CMK (cell line): Measurements from ENCODE around the gene PSMD14.

Experiments
- DNase-seq: peaks from one replicate; pipeline ENCODE4 v3.0.0-alpha.2; 2010; ENCODE audit warnings: low read depth

PSMD14 gene

DNA sequence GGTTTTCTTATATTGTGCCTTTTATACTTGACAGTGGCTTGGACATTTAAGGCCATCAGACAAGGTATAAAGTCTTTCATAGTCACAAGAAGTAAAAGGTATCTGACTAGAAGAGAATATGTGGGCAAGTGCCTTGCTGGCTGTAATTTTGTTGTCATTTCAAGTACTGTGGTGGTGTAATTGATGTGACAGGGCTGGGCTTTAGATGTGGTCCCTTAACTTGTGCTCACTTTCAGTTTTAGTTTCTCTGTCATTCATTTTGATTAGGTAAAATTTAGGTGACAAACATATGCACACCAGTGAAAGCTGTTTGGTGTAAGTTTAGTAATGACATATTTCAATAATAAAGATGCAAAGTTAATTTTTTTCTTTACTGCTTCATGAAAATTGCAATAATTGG, 76.6 kb downstream of the PSMD14 start:
- no peak for DNase-seq

- DNase-seq, result no peak
Measured at GRCh38 chr2:161386228-161386824, 78.1 kb downstream of the PSMD14 start.

- no peak for DNase-seq
Measured at GRCh38 chr2:161388146-161388779, 80.0 kb downstream of the PSMD14 start.

- DNase-seq, result no peak
Measured at GRCh38 chr2:161391737-161392506, 83.7 kb downstream of the PSMD14 start.

- no peak for DNase-seq
Measured at GRCh38 chr2:161400076-161400475, 91.9 kb downstream of the PSMD14 start.

- DNase-seq, result no peak
Measured at GRCh38 chr2:161402297-161402696, 94.1 kb downstream of the PSMD14 start.

GRCh38 chr2:161406316-161406715, 98.1 kb downstream of the PSMD14 start:
- DNase-seq, result no peak

DNA sequence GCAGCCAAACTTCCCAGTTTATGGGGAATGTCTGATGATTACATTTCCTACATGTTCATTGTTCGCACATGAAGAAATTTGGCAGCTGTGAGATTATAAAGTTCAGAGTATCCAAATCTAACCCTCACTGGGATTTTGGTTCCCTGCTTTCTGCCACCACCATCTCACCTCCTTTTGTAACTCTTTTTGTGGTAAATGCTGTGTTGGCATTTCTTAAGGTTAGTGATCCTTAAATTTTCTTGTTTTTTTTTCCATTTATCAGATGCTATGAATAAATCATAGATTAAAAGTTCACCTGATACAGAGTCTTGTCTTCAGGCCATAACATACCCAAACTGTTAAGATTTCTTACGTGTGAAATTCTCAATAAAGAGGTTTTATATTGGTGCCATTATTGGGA, 99.4 kb downstream of the PSMD14 start:
- no peak for DNase-seq

GRCh38 chr2:161409308-161409907, 101.2 kb downstream of the PSMD14 start:
- no peak for DNase-seq

GRCh38 chr2:161412346-161412745, 104.1 kb downstream of the PSMD14 start:
- DNase-seq, result no peak

- DNase-seq, result no peak
Measured at GRCh38 chr2:161414042-161415033, 106.1 kb downstream of the PSMD14 start.

DNA sequence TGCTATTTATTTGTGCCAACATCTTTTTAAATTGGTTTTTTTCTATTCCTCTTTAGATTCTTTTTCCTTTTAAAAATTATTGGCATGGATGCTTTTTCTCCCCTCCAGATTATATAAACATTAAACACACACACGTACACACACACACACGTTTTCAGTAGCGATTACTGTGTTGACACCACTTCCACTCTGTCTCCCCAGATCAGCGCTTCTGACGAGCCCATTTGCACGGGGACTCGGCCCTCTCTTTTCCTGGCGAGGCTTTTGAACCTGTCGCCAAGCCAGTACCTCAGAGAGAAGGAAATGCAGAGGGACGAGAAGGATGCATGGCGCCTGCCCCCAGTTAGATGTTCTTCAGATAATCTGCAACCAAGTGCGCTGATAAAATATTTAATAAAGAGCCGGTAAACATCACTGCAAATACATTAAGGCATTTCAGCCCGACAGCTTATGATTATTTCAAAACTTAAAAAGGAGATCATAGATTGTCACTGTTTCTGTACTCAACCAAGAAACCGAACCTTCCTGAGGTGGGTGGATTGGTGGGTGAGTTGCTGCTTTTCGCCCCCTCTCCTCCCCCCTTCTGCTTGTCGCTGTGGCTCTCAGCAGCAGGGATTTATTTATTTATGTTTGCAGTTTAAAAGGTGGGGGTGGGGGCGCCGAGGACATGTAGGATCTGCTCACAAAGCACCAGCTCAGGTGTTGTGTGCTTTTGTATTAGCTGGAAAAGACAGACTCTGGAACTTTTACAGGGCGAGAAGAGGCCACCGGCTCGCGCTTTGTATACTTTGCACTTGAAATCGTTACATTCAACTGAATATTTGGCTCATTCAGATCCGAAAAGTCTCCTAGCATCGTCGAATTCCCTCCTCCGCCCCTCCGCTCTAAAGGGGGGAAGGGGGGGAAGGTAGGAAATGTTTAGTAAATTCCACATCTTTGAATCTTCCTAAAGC, 107.1 kb downstream of the PSMD14 start:
- no peak for DNase-seq

GRCh38 chr2:161415987-161416707, 107.9 kb downstream of the PSMD14 start, which contains the start of gene TBR1:
Gene TBR1, plus strand, starts transcription at chr2:161416297. Its CDS starts 114 bp downstream, at chr2:161416411.
- no peak for DNase-seq

DNA sequence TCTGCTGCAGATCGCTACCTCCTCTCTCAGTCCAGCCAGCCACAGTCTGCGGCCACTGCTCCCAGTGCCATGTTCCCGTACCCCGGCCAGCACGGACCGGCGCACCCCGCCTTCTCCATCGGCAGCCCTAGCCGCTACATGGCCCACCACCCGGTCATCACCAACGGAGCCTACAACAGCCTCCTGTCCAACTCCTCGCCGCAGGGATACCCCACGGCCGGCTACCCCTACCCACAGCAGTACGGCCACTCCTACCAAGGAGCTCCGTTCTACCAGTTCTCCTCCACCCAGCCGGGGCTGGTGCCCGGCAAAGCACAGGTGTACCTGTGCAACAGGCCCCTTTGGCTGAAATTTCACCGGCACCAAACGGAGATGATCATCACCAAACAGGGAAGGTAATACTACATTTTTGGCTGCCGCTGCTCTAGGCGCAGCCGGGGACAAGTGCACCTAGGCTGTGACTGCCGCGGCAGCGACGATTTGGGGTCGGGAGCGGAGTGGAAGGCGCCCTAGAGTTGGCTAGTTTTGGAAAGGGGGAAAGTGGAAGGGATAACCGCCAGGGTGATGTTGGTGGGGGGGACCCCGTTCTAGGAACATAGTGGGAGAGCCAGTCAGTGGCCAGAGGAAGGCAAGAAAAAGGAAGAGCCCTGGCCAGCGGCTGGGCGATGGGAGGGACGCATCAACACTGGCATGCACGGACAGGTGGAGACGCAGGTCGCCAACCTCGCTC, 108.6 kb downstream of the PSMD14 start:
- no peak for DNase-seq

DNA sequence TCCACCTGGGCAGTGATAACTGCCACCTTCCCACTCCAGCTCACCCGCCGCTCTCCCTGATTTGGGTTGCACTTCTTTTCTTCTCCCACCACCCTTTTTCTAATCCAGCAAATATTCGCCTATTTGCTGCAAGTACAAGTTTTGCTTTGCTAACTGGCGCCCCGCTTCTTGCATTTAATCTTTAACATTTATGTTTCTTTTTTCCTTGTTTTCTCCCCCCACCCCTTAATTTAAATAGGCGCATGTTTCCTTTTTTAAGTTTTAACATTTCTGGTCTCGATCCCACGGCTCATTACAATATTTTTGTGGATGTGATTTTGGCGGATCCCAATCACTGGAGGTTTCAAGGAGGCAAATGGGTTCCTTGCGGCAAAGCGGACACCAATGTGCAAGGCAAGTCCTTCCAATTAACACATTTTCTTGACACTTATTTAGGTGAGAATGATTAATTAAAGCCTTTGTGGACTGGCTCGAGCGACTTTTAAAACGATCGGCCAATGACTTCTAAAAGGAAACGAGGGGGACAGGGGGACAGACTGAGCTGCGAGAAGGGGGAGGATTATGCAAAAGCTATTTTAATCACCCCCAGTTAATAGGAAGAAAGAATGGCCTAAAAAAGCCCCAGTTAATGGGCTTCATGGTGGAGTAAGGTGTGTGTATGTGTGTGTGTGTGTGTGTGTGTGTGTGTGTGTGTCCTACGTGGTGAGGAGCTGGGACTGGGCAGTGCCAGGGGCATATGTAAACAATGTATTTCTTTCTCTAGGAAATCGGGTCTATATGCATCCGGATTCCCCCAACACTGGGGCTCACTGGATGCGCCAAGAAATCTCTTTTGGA, 109.4 kb downstream of the PSMD14 start:
- DNase-seq, result no peak

GRCh38 chr2:161418275-161418714, 110.1 kb downstream of the PSMD14 start:
- no peak for DNase-seq

GRCh38 chr2:161418715-161419637, 110.8 kb downstream of the PSMD14 start:
- DNase-seq, result no peak
